Measurements from ENCODE around the gene DOHH.
"Not testable (repeated sequence)": the region's sequence is repeated elsewhere in the genome, so short reads cannot be mapped to it uniquely, and the experiment has no call there.

DOHH gene

GRCh38 chr19:3518659-3519058 is 18.2 kb upstream of the DOHH start:
- no peak for DNase-seq (ENCODE audit: low read depth)

GRCh38 chr19:3518255-3518654 is 17.8 kb upstream of the DOHH start:
- no peak for DNase-seq (ENCODE audit: low read depth)

- DNase-seq (ENCODE audit: low read depth) = no peak
Measured at GRCh38 chr19:3517638-3518037, 17.2 kb upstream of the DOHH start.

GRCh38 chr19:3516675-3517207 is 16.3 kb upstream of the DOHH start:
- DNase-seq (ENCODE audit: low read depth) = no peak

GRCh38 chr19:3515891-3516422 is 15.5 kb upstream of the DOHH start:
- DNase-seq (ENCODE audit: low read depth) = no peak

GRCh38 chr19:3514930-3515329 is 14.5 kb upstream of the DOHH start:
- no peak for DNase-seq (ENCODE audit: low read depth)

- no peak for DNase-seq (ENCODE audit: low read depth)
Measured at GRCh38 chr19:3513229-3514140, 13.0 kb upstream of the DOHH start.

- no peak for DNase-seq (ENCODE audit: low read depth)
Measured at GRCh38 chr19:3512562-3513228, 12.2 kb upstream of the DOHH start.

GRCh38 chr19:3511506-3512251 is 11.2 kb upstream of the DOHH start:
- DNase-seq (ENCODE audit: low read depth) = no peak

GRCh38 chr19:3510727-3511126 is 10.3 kb upstream of the DOHH start:
- no peak for DNase-seq (ENCODE audit: low read depth)

- peak; percentile 44 for DNase-seq (ENCODE audit: low read depth)
Measured at GRCh38 chr19:3509566-3509989, 9.1 kb upstream of the DOHH start.

GRCh38 chr19:3508771-3509535 is 8.5 kb upstream of the DOHH start:
- no peak for DNase-seq (ENCODE audit: low read depth)

- DNase-seq (ENCODE audit: low read depth) = not testable (repeated sequence)
Measured at GRCh38 chr19:3508121-3508661, 7.7 kb upstream of the DOHH start.

- DNase-seq (ENCODE audit: low read depth) = no peak
Measured at GRCh38 chr19:3507371-3508120, 7.1 kb upstream of the DOHH start.

- no peak for DNase-seq (ENCODE audit: low read depth)
Measured at GRCh38 chr19:3506384-3507340, 6.2 kb upstream of the DOHH start.

- peak; percentile 100 for DNase-seq (ENCODE audit: low read depth)
Measured at GRCh38 chr19:3505598-3506383, 5.3 kb upstream of the DOHH start, which contains the start of gene FZR1. Gene FZR1, plus strand, starts transcription at chr19:3506311. Its CDS starts 16,679 bp downstream, at chr19:3522990.

- DNase-seq (ENCODE audit: low read depth) = no peak
Measured at GRCh38 chr19:3504735-3505134, 4.3 kb upstream of the DOHH start.

GRCh38 chr19:3503036-3503572 is 2.6 kb upstream of the DOHH start:
- no peak for DNase-seq (ENCODE audit: low read depth)

Measured in activated T-cell treated with anti-CD3 and anti-CD28 coated beads for 48 hours (primary cell).